ENCODE results near the gene KLHL42.

Gene KLHL42

DNA sequence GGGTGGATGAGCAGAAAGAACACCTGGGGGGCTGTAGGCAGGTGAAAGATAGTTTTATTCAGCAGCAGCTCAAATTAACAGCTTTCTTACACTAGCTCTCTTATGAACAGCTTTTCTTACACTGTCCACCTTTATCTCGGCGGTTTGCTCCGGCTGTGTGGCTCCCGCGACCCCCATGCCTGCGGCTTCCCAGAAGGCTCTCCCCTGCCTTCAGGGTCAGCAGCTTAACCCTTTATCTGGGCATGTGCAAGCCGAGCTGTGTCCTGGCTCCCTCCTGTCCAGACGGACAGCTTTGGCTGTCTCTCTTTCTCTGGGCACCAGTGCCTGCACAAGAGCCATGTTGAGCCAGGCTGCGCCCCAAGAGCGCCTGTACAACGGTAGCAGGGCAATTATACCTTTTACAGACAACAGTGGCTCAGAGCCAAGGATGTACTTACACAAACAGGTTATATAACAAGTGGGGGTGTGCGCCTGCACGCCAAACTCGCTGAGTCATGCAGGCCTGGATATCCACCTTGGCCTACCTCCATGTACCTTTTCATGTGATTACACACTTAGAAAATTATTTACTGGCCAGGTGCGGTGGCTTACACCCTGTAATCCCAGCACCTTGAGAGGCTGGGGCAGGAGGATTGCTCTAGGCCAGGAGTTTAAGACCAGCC, 28.5 kb upstream of the KLHL42 start:
- CTCF ChIA-PET: no interaction called here
- no peak overlapping the region for H3K27ac ChIP-seq (ENCODE audit: extremely low read depth, low read depth, low read length)
- H3K9me3 ChIP-seq (ENCODE audit: control insufficient read depth, insufficient read depth, low read depth, low read length): no peaks in the 10 kb centered on the region
- no peak for TF ChIP-seq ZBTB1 (tag by site-specific recombination; IDR thresholded peaks at IDR 0.05)
- TF ChIP-seq ZNF19 (tag by site-specific recombination; IDR thresholded peaks at IDR 0.05; ENCODE audit: low read depth): no peak
- TF ChIP-seq, protein P1, sequence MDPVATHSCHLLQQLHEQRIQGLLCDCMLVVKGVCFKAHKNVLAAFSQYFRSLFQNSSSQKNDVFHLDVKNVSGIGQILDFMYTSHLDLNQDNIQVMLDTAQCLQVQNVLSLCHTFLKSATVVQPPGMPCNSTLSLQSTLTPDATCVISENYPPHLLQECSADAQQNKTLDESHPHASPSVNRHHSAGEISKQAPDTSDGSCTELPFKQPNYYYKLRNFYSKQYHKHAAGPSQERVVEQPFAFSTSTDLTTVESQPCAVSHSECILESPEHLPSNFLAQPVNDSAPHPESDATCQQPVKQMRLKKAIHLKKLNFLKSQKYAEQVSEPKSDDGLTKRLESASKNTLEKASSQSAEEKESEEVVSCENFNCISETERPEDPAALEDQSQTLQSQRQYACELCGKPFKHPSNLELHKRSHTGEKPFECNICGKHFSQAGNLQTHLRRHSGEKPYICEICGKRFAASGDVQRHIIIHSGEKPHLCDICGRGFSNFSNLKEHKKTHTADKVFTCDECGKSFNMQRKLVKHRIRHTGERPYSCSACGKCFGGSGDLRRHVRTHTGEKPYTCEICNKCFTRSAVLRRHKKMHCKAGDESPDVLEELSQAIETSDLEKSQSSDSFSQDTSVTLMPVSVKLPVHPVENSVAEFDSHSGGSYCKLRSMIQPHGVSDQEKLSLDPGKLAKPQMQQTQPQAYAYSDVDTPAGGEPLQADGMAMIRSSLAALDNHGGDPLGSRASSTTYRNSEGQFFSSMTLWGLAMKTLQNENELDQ (tag by site-specific recombination; IDR thresholded peaks at IDR 0.05; ENCODE audit: low read depth): no peak
- no peak for TF ChIP-seq ZNF350 (tag by site-specific recombination; IDR thresholded peaks at IDR 0.05)
- TF ChIP-seq, protein P2, sequence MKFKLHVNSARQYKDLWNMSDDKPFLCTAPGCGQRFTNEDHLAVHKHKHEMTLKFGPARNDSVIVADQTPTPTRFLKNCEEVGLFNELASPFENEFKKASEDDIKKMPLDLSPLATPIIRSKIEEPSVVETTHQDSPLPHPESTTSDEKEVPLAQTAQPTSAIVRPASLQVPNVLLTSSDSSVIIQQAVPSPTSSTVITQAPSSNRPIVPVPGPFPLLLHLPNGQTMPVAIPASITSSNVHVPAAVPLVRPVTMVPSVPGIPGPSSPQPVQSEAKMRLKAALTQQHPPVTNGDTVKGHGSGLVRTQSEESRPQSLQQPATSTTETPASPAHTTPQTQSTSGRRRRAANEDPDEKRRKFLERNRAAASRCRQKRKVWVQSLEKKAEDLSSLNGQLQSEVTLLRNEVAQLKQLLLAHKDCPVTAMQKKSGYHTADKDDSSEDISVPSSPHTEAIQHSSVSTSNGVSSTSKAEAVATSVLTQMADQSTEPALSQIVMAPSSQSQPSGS (tag by site-specific recombination; IDR thresholded peaks at IDR 0.05; ENCODE audit: low read depth): no peak
- no peak for TF ChIP-seq ZNF24 (tag by site-specific recombination; IDR thresholded peaks at IDR 0.05)
- TF ChIP-seq, protein P3, sequence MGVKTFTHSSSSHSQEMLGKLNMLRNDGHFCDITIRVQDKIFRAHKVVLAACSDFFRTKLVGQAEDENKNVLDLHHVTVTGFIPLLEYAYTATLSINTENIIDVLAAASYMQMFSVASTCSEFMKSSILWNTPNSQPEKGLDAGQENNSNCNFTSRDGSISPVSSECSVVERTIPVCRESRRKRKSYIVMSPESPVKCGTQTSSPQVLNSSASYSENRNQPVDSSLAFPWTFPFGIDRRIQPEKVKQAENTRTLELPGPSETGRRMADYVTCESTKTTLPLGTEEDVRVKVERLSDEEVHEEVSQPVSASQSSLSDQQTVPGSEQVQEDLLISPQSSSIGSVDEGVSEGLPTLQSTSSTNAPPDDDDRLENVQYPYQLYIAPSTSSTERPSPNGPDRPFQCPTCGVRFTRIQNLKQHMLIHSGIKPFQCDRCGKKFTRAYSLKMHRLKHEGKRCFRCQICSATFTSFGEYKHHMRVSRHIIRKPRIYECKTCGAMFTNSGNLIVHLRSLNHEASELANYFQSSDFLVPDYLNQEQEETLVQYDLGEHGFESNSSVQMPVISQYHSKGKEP (tag by site-specific recombination; IDR thresholded peaks at IDR 0.05): no peak
- TF ChIP-seq ZNF426 (tag by site-specific recombination; IDR thresholded peaks at IDR 0.05): no peak
- no peak for TF ChIP-seq ZNF785 (tag by site-specific recombination; IDR thresholded peaks at IDR 0.05)
- no peak for TF ChIP-seq KLF17 (tag by site-specific recombination; IDR thresholded peaks at IDR 0.05)
- no peak for TF ChIP-seq ZSCAN16 (tag by site-specific recombination; IDR thresholded peaks at IDR 0.05)
- TF ChIP-seq GLIS2 (tag by site-specific recombination; IDR thresholded peaks at IDR 0.05): no peak
- TF ChIP-seq ZNF26 (tag by site-specific recombination; IDR thresholded peaks at IDR 0.05): no peak
- H3K36me3 ChIP-seq (ENCODE audit: control insufficient read depth in 2 of 2, insufficient read depth in 1 of 2, low read length in 2 of 2): peaks cover 12 to 21% of the 10 kb centered on the region in 2 experiments
- no peaks in the 10 kb centered on the region for H3K4me1 ChIP-seq (ENCODE audit: control insufficient read depth, insufficient read depth, low read length)
- no peak overlapping the region for H3K4me3 ChIP-seq (ENCODE audit: low read depth, low read length)
- POLR2A ChIA-PET: no interaction called here

DNA sequence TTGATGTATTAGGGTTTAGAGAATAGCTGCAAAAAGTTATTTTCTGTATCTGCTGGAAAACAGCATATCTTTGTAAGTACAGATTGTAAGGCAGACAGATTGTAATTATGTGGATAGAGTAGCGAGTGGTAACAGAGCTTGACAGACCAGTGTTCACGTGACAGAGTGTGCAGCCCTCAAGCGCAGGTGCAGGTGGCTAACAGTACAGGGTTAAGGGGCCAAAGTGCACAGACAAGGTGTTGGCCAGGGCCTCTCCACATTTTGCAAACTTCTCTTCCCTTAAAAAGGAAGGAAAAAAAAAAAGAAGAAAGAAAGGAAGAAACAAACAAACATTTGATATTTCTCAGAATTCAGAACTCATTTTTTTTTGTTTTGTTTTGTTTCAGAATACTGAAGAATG, 25.2 kb upstream of the KLHL42 start:
- POLR2A ChIA-PET: no interaction called here
- Histone ChIP-seq H3K36me3 (ENCODE audit: control insufficient read depth in 2 of 2, insufficient read depth in 1 of 2, low read length in 2 of 2) (peaks cover 16 to 25% of the 10 kb centered on the region in 2 experiments), H3K4me1 (ENCODE audit: control insufficient read depth, insufficient read depth, low read length) (no peaks in the 10 kb centered on the region), H3K4me3 (ENCODE audit: low read depth, low read length) (no peak overlapping the region), H3K9me3 (ENCODE audit: control insufficient read depth, insufficient read depth, low read depth, low read length) (no peaks in the 10 kb centered on the region), H3K27ac (ENCODE audit: extremely low read depth, low read depth, low read length) (no peak overlapping the region)
- CTCF ChIA-PET: interaction anchor here (0.7 kb wide), 2 partner anchors 21 to 64 kb away, joined by 3 read pairs; no protein-coding TSS in a partner anchor
- no peak for TF ChIP-seq GFI1B (tag by site-specific recombination; IDR thresholded peaks at IDR 0.05)
- TF ChIP-seq ZNF600 (tag by site-specific recombination; IDR thresholded peaks at IDR 0.05): no peak
- no peak for TF ChIP-seq ZNF48 (tag by site-specific recombination; IDR thresholded peaks at IDR 0.05)
- no peak for TF ChIP-seq ZNF555 (tag by site-specific recombination; conservative IDR thresholded peaks at IDR 0.05)
- TF ChIP-seq ZNF791 (tag by site-specific recombination; IDR thresholded peaks at IDR 0.05): no peak
- no peak for TF ChIP-seq ZNF623 (tag by site-specific recombination; IDR thresholded peaks at IDR 0.05)
- no peak for TF ChIP-seq ZNF529 (tag by site-specific recombination; IDR thresholded peaks at IDR 0.05; ENCODE audit: insufficient replicate concordance)
- TF ChIP-seq, protein P4, sequence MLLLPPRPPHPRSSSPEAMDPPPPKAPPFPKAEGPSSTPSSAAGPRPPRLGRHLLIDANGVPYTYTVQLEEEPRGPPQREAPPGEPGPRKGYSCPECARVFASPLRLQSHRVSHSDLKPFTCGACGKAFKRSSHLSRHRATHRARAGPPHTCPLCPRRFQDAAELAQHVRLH (tag by site-specific recombination; IDR thresholded peaks at IDR 0.05): no peak

All from HEK293 (cell line).